ENCODE results near the gene ODC1.

ODC1 gene

GRCh38 chr2:10400568-10400977, 47.6 kb downstream of the ODC1 start:
- no peak for DNase-seq (ENCODE audit: low read depth, low spot score)
- Histone ChIP-seq H3K27ac (ENCODE audit: low read length) (no peak overlapping the region), H3K4me1 (ENCODE audit: control insufficient read depth, insufficient read depth, low read length) (peaks cover 3% of the 10 kb centered on the region; the same call in 1 of the 2 replicates), H3K27me3 (ENCODE audit: control insufficient read depth, insufficient read depth, low read length) (no peaks in the 10 kb centered on the region), H3K36me3 (ENCODE audit: control insufficient read depth, insufficient read depth, low read length) (no peaks in the 10 kb centered on the region), H3K4me3 (ENCODE audit: low read length) (no peak overlapping the region), H3K9me3 (ENCODE audit: control insufficient read depth, insufficient read depth, low read length) (no peaks in the 10 kb centered on the region)
- WGBS (ENCODE audit: insufficient coverage, insufficient read length) = no CpG with 5 or more reads among the region's 11 CpGs

DNA sequence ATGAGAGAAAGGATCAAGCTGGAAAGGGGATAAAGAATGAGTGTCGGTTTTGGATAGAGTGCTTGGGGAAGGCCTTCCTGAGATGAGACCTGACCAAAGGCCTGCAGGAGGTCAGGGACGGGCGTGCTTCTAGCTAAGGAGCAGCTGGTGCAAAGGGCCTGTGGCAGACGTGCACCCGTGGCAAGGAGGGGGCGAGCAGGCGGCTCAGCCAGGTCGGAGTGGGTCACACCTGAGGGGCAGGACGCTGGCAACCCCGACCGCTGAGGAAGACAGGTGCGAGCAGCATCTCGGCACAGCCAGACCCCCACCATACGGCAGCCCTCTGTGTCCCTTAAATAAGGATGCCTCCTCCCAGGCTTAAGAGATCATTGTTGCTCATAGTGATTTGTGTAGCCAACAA, 48.1 kb downstream of the ODC1 start:
- WGBS (ENCODE audit: insufficient coverage, insufficient read length) = no CpG with 5 or more reads among the region's 14 CpGs
- no peaks in the 10 kb centered on the region for H3K27me3 ChIP-seq (ENCODE audit: control insufficient read depth, insufficient read depth, low read length)
- no peaks in the 10 kb centered on the region for H3K36me3 ChIP-seq (ENCODE audit: control insufficient read depth, insufficient read depth, low read length)
- H3K9me3 ChIP-seq (ENCODE audit: control insufficient read depth, insufficient read depth, low read length) = no peaks in the 10 kb centered on the region
- H3K4me3 ChIP-seq (ENCODE audit: low read length) = no peak overlapping the region
- H3K27ac ChIP-seq (ENCODE audit: low read length) = no peak overlapping the region
- H3K4me1 ChIP-seq (ENCODE audit: control insufficient read depth, insufficient read depth, low read length) = peaks cover 3% of the 10 kb centered on the region; the same call in 1 of the 2 replicates
- no peak for DNase-seq (ENCODE audit: low read depth, low spot score)

DNA sequence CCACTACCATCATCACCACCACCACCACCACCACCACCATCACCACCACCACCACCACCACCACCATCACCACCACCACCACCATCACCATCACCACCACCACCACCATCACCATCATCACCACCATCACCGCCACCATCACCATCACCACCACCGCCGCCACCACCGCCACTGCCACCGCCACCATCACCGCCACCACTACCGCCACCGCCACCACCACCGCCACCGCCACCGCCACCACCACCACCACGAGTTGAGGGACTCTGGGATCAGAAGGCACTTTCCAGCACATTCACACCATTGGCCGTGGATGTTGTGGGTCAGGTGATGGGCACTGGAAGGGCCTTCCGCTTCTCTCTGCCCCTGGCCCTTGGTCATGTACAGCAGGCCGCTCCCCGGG, 48.8 kb downstream of the ODC1 start:
- Histone ChIP-seq H3K36me3 (ENCODE audit: control insufficient read depth, insufficient read depth, low read length) (no peaks in the 10 kb centered on the region), H3K4me3 (ENCODE audit: low read length) (no peak overlapping the region), H3K27me3 (ENCODE audit: control insufficient read depth, insufficient read depth, low read length) (no peaks in the 10 kb centered on the region), H3K9me3 (ENCODE audit: control insufficient read depth, insufficient read depth, low read length) (no peaks in the 10 kb centered on the region), H3K27ac (ENCODE audit: low read length) (no peak overlapping the region), H3K4me1 (ENCODE audit: control insufficient read depth, insufficient read depth, low read length) (peaks cover 3% of the 10 kb centered on the region; the same call in 1 of the 2 replicates)
- no peak for DNase-seq (ENCODE audit: low read depth, low spot score)
- no CpG with 5 or more reads among the region's 16 CpGs for WGBS (ENCODE audit: insufficient coverage, insufficient read length)

GRCh38 chr2:10398496-10398895, 49.6 kb downstream of the ODC1 start:
- H3K27ac ChIP-seq (ENCODE audit: low read length) = no peak overlapping the region
- no peak overlapping the region for H3K4me3 ChIP-seq (ENCODE audit: low read length)
- H3K9me3 ChIP-seq (ENCODE audit: control insufficient read depth, insufficient read depth, low read length) = no peaks in the 10 kb centered on the region
- H3K4me1 ChIP-seq (ENCODE audit: control insufficient read depth, insufficient read depth, low read length) = peaks cover 3% of the 10 kb centered on the region
- no peak for DNase-seq (ENCODE audit: low read depth, low spot score)
- no peaks in the 10 kb centered on the region for H3K27me3 ChIP-seq (ENCODE audit: control insufficient read depth, insufficient read depth, low read length)
- no CpG with 5 or more reads among the region's 14 CpGs for WGBS (ENCODE audit: insufficient coverage, insufficient read length)
- no peaks in the 10 kb centered on the region for H3K36me3 ChIP-seq (ENCODE audit: control insufficient read depth, insufficient read depth, low read length)

DNA sequence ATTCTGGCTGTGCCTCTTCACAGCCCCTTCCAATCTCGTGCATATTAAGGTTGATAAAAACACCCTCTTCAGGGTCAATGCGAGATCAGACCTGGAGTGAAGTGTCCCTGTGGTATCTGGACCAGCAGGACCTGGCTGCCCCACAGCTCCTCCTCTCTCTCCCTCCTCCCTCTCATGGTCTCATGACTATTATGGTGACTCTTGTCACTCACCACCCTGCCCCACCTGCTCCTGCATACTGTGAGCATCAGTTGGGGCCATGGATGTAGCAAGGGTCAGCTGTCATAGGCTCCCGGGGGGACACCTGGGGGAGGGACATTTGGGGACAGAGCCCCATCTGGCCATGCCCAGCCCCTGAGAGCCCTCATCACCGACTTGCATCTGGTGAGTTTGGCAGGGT, 50.2 kb downstream of the ODC1 start:
- no peak overlapping the region for H3K27ac ChIP-seq (ENCODE audit: low read length)
- H3K4me3 ChIP-seq (ENCODE audit: low read length) = no peak overlapping the region
- no peaks in the 10 kb centered on the region for H3K9me3 ChIP-seq (ENCODE audit: control insufficient read depth, insufficient read depth, low read length)
- peaks cover 7% of the 10 kb centered on the region for H3K4me1 ChIP-seq (ENCODE audit: control insufficient read depth, insufficient read depth, low read length)
- H3K27me3 ChIP-seq (ENCODE audit: control insufficient read depth, insufficient read depth, low read length) = no peaks in the 10 kb centered on the region
- no CpG with 5 or more reads among the region's 4 CpGs for WGBS (ENCODE audit: insufficient coverage, insufficient read length)
- DNase-seq (ENCODE audit: low read depth, low spot score) = no peak
- no peaks in the 10 kb centered on the region for H3K36me3 ChIP-seq (ENCODE audit: control insufficient read depth, insufficient read depth, low read length)

- no peaks in the 10 kb centered on the region for H3K36me3 ChIP-seq (ENCODE audit: control insufficient read depth, insufficient read depth, low read length)
- no peak overlapping the region for H3K4me3 ChIP-seq (ENCODE audit: low read length)
- WGBS (ENCODE audit: insufficient coverage, insufficient read length) = no CpG with 5 or more reads among the region's 16 CpGs
- DNase-seq (ENCODE audit: low read depth, low spot score) = no peak
- H3K9me3 ChIP-seq (ENCODE audit: control insufficient read depth, insufficient read depth, low read length) = no peaks in the 10 kb centered on the region
- H3K27ac ChIP-seq (ENCODE audit: low read length) = no peak overlapping the region
- H3K27me3 ChIP-seq (ENCODE audit: control insufficient read depth, insufficient read depth, low read length) = no peaks in the 10 kb centered on the region
- H3K4me1 ChIP-seq (ENCODE audit: control insufficient read depth, insufficient read depth, low read length) = peaks cover 7% of the 10 kb centered on the region
Measured at GRCh38 chr2:10397297-10397875, 50.7 kb downstream of the ODC1 start.

DNA sequence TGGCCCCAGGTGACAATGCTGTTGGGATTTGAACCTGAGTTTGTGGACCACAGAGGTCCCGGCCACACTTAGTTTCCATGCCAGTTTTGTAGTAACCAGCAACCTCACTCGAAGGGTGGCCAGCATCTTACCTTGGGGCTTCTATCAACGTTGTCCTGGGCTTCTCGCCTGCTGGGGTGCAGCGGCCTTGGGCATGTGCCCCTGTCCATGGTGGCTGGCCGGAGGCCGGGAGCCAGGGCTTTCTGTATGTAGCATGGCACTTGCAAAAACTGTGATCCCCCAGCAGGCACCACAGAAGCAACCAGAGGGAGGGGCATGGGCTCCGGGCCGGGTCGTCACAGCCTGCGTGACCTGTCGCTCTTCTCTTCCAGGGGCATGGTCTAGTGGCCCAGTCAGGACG, 51.7 kb downstream of the ODC1 start:
- Histone ChIP-seq H3K27me3 (ENCODE audit: control insufficient read depth, insufficient read depth, low read length) (no peaks in the 10 kb centered on the region), H3K4me1 (ENCODE audit: control insufficient read depth, insufficient read depth, low read length) (peaks cover 7% of the 10 kb centered on the region), H3K27ac (ENCODE audit: low read length) (no peak overlapping the region), H3K4me3 (ENCODE audit: low read length) (no peak overlapping the region), H3K36me3 (ENCODE audit: control insufficient read depth, insufficient read depth, low read length) (no peaks in the 10 kb centered on the region), H3K9me3 (ENCODE audit: control insufficient read depth, insufficient read depth, low read length) (no peaks in the 10 kb centered on the region)
- DNase-seq (ENCODE audit: low read depth, low spot score) = no peak
- no CpG with 5 or more reads among the region's 13 CpGs for WGBS (ENCODE audit: insufficient coverage, insufficient read length)

DNA sequence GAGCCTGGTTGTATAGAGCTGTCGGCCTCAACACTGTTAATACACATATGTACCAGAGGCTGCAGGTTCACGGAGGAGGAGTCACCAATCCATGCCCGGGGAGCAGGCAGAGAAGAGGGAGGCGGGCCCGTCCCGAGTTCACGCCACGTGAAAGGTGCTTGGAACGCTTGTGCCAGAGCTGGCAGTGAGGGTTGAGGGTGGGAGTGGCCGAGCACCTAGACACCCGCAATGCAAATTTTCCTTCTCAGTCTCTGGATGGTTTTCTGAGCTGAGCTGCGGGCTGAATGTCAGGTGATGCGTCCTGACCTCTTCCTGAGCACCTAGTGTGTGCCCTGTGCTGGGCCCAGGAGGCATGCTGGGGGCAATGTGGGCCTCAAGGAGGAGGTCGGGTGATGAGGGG, 52.2 kb downstream of the ODC1 start:
- no peak overlapping the region for H3K27ac ChIP-seq (ENCODE audit: low read length)
- H3K4me1 ChIP-seq (ENCODE audit: control insufficient read depth, insufficient read depth, low read length) = peaks cover 7% of the 10 kb centered on the region
- H3K27me3 ChIP-seq (ENCODE audit: control insufficient read depth, insufficient read depth, low read length) = no peaks in the 10 kb centered on the region
- no CpG with 5 or more reads among the region's 14 CpGs for WGBS (ENCODE audit: insufficient coverage, insufficient read length)
- no peak for DNase-seq (ENCODE audit: low read depth, low spot score)
- H3K4me3 ChIP-seq (ENCODE audit: low read length) = no peak overlapping the region
- no peaks in the 10 kb centered on the region for H3K36me3 ChIP-seq (ENCODE audit: control insufficient read depth, insufficient read depth, low read length)
- H3K9me3 ChIP-seq (ENCODE audit: control insufficient read depth, insufficient read depth, low read length) = no peaks in the 10 kb centered on the region

- Histone ChIP-seq H3K27me3 (ENCODE audit: control insufficient read depth, insufficient read depth, low read length) (no peaks in the 10 kb centered on the region), H3K27ac (ENCODE audit: low read length) (no peak overlapping the region), H3K4me3 (ENCODE audit: low read length) (no peak overlapping the region), H3K36me3 (ENCODE audit: control insufficient read depth, insufficient read depth, low read length) (no peaks in the 10 kb centered on the region), H3K4me1 (ENCODE audit: control insufficient read depth, insufficient read depth, low read length) (peaks cover 7% of the 10 kb centered on the region), H3K9me3 (ENCODE audit: control insufficient read depth, insufficient read depth, low read length) (no peaks in the 10 kb centered on the region)
- DNase-seq (ENCODE audit: low read depth, low spot score) = no peak
- WGBS (ENCODE audit: insufficient coverage, insufficient read length) = no CpG with 5 or more reads among the region's 4 CpGs
Measured at GRCh38 chr2:10393640-10393982, 54.5 kb downstream of the ODC1 start.

GRCh38 chr2:10392951-10393639, 55.0 kb downstream of the ODC1 start:
- Histone ChIP-seq H3K27ac (ENCODE audit: low read length) (no peak overlapping the region), H3K4me1 (ENCODE audit: control insufficient read depth, insufficient read depth, low read length) (peaks cover 7% of the 10 kb centered on the region)
- no CpG with 5 or more reads among the region's 9 CpGs for WGBS (ENCODE audit: insufficient coverage, insufficient read length)

DNA sequence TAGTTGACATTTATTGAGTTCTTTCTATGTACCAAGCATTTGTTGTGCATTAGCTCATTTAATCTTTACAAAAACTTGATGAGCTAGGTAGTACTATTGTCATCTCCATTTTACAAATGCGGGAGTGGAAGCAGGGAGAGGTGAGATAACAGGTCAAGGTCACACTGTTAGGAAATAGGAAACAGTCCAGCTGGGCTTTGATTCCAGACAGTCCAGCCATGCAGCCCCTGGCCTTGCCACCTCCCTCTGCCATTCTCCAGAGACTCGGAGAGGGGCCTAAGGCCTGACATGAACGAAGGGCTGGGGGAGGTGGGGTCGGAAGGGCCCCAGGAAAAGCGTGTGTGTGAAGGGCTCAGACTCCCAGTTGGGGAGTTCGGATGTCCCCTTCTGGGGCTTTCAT, 55.6 kb downstream of the ODC1 start:
- Histone ChIP-seq H3K9me3 (ENCODE audit: control insufficient read depth, insufficient read depth, low read length) (no peaks in the 10 kb centered on the region), H3K36me3 (ENCODE audit: control insufficient read depth, insufficient read depth, low read length) (no peaks in the 10 kb centered on the region), H3K27me3 (ENCODE audit: control insufficient read depth, insufficient read depth, low read length) (no peaks in the 10 kb centered on the region), H3K27ac (ENCODE audit: low read length) (no peak overlapping the region), H3K4me3 (ENCODE audit: low read length) (no peak overlapping the region), H3K4me1 (ENCODE audit: control insufficient read depth, insufficient read depth, low read length) (peaks cover 7% of the 10 kb centered on the region)
- DNase-seq (ENCODE audit: low read depth, low spot score) = no peak
- no CpG with 5 or more reads among the region's 6 CpGs for WGBS (ENCODE audit: insufficient coverage, insufficient read length)

More at GRCh38 chr2:10392951-10393639, 55.0 kb downstream of the ODC1 start:
- Histone ChIP-seq H3K4me3 (ENCODE audit: low read length) (no peak overlapping the region), H3K27me3 (ENCODE audit: control insufficient read depth, insufficient read depth, low read length) (no peaks in the 10 kb centered on the region), H3K9me3 (ENCODE audit: control insufficient read depth, insufficient read depth, low read length) (no peaks in the 10 kb centered on the region), H3K36me3 (ENCODE audit: control insufficient read depth, insufficient read depth, low read length) (no peaks in the 10 kb centered on the region)
- DNase-seq (ENCODE audit: low read depth, low spot score) = no peak
